Activated naive CD8-positive, alpha-beta T cell (primary cell): ENCODE results near the gene NEK1.
"Not testable (repeated sequence)": the region's sequence is repeated elsewhere in the genome, so short reads cannot be mapped to it uniquely, and the experiment has no call there.

Experiments
- H3K27ac Mint-ChIP-seq: one replicate; pipeline ENCODE4 v1.8.0; 2021; ENCODE audit warnings: mixed read lengths
- H3K27me3 Mint-ChIP-seq: one replicate; pipeline ENCODE4 v1.8.0; 2021; ENCODE audit warnings: mixed read lengths
- H3K36me3 Mint-ChIP-seq: one replicate; pipeline ENCODE4 v1.8.0; 2021; ENCODE audit warnings: mixed read lengths
- H3K4me1 Mint-ChIP-seq: one replicate; pipeline ENCODE4 v1.8.0; 2021; ENCODE audit warnings: low read depth, mixed read lengths
- H3K4me3 Mint-ChIP-seq: one replicate; pipeline ENCODE4 v1.8.0; 2021; ENCODE audit warnings: mild to moderate bottlenecking, mixed read lengths
- H3K9me3 Mint-ChIP-seq: one replicate; pipeline ENCODE4 v1.8.0; 2021; ENCODE audit warnings: low read depth, mixed read lengths

Gene NEK1

GRCh38 chr4:169582706-169583105 is 29.7 kb downstream of the NEK1 start:
- Mint-ChIP-seq H3K27ac (no peak overlapping the region), H3K36me3 (no peaks in the 10 kb centered on the region), H3K27me3 (no peaks in the 10 kb centered on the region), H3K4me3 (no peak overlapping the region), H3K4me1 (no peaks in the 10 kb centered on the region), H3K9me3 (no peaks in the 10 kb centered on the region)

DNA sequence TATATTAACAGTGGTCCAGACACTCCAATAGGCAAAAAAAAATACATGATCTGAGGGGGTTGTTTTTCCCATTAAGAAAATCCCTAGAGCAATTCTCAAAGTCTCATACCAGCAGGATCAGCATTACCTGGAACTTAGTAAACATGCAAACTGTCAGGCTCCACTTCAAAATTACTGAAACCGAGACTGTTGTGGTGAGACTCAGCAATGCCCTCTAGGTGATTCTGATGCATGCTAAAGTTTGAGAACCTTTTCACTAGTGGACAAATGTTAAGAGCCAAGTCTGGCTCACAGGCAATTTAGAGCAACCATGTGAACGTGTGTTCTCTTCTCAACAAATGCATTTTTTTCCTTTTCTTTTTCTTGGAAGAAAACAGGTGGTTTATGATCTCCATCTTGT is 30.2 kb downstream of the NEK1 start:
- no peaks in the 10 kb centered on the region for H3K27me3 Mint-ChIP-seq
- no peaks in the 10 kb centered on the region for H3K4me1 Mint-ChIP-seq
- H3K9me3 Mint-ChIP-seq: no peaks in the 10 kb centered on the region
- no peaks in the 10 kb centered on the region for H3K36me3 Mint-ChIP-seq
- H3K4me3 Mint-ChIP-seq: no peak overlapping the region
- H3K27ac Mint-ChIP-seq: no peak overlapping the region

GRCh38 chr4:169573889-169574288 is 38.5 kb downstream of the NEK1 start:
- Mint-ChIP-seq H3K4me3 (no peak overlapping the region), H3K36me3 (peaks cover 9% of the 10 kb centered on the region), H3K4me1 (peaks cover 2% of the 10 kb centered on the region), H3K9me3 (no peaks in the 10 kb centered on the region), H3K27me3 (no peaks in the 10 kb centered on the region), H3K27ac (no peak overlapping the region)

DNA sequence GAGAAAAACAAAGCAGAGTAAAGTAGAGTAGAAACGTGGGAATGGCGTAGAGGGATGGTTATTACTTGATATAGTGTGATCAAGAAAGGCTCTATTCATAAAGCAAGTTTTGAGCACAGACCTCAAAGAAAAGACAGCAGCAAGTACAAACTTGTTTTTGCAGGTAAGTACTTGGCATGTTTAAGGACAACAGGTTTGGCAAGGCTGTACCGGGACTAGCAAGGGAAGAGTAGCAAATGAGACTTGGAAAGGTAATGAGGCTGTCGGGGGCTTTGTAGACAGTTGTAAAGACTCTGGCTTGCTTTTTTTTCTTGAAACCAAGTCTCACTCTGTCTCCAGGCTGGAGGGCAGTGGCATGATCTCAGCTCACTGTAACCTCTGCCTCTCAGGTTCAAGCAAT is 40.9 kb downstream of the NEK1 start:
- H3K27ac Mint-ChIP-seq: no peak overlapping the region
- H3K27me3 Mint-ChIP-seq: no peaks in the 10 kb centered on the region
- no peak overlapping the region for H3K4me3 Mint-ChIP-seq
- H3K36me3 Mint-ChIP-seq: peaks cover 9% of the 10 kb centered on the region
- H3K9me3 Mint-ChIP-seq: no peaks in the 10 kb centered on the region
- H3K4me1 Mint-ChIP-seq: peaks cover 3% of the 10 kb centered on the region

DNA sequence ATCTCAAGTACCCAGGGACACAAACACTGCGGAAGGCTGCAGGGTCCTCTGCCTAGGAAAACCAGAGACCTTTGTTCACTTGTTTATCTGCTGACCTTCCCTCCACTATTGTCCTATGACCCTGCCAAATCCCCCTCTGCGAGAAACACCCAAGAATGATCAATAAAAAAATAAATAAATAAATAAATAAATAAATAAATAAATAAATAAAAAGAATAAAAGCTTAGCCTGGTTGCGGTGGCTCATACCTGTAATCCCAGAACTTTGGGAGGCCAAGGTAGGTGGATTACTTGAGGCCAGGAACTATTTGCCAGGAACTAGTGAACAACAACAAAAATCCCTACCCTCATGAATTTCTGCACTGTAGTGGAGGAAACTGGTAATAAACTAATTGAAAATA is 41.4 kb downstream of the NEK1 start:
- not testable (repeated sequence) for H3K36me3 Mint-ChIP-seq, H3K27ac Mint-ChIP-seq, H3K27me3 Mint-ChIP-seq, H3K9me3 Mint-ChIP-seq, H3K4me1 Mint-ChIP-seq, H3K4me3 Mint-ChIP-seq

- not testable (repeated sequence) for H3K27ac Mint-ChIP-seq, H3K36me3 Mint-ChIP-seq, H3K27me3 Mint-ChIP-seq, H3K9me3 Mint-ChIP-seq, H3K4me1 Mint-ChIP-seq, H3K4me3 Mint-ChIP-seq
Observed at GRCh38 chr4:169570266-169570665, 42.1 kb downstream of the NEK1 start.

DNA sequence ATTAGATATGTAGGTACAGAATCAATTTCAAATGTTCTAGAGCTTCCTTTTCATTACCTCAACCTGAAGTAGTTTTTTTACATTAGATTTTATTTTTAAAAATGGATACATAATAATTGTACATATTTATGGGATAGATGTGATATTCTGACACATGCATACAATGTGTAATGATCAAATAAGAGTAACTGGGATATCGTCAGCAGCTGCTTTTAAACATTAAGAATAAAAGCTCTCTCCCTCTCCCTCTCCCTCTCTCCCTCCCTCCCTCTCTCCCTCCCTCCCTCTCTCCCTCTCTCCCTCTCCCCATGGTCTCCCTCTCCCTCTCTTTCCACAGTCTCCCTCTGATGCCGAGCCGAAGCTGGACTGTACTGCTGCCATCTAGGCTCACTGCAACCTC is 43.2 kb downstream of the NEK1 start:
- not testable (repeated sequence) for H3K36me3 Mint-ChIP-seq, H3K9me3 Mint-ChIP-seq, H3K27me3 Mint-ChIP-seq, H3K4me3 Mint-ChIP-seq, H3K4me1 Mint-ChIP-seq, H3K27ac Mint-ChIP-seq

DNA sequence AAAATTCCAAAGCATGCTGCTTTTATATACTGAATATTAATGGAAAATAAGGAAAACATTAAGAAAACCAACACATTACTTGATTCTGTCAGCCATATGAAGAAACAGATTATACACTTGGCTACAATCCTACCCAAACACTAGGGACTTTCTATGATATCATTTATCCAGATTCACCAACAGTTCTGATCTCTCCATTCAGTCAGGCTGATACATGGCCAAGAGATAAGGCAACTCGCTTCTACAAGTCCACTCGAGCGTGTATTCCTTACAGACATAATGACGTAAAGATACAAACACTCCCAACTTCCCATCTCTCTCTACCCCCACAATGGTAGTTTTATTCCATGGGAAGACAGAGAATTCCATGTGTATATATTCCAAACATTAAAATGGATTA is 44.5 kb downstream of the NEK1 start:
- peaks cover 3% of the 10 kb centered on the region for H3K36me3 Mint-ChIP-seq
- no peaks in the 10 kb centered on the region for H3K27me3 Mint-ChIP-seq
- peaks cover 4% of the 10 kb centered on the region for H3K4me1 Mint-ChIP-seq
- H3K27ac Mint-ChIP-seq: no peak overlapping the region
- no peaks in the 10 kb centered on the region for H3K9me3 Mint-ChIP-seq
- H3K4me3 Mint-ChIP-seq: no peak overlapping the region

DNA sequence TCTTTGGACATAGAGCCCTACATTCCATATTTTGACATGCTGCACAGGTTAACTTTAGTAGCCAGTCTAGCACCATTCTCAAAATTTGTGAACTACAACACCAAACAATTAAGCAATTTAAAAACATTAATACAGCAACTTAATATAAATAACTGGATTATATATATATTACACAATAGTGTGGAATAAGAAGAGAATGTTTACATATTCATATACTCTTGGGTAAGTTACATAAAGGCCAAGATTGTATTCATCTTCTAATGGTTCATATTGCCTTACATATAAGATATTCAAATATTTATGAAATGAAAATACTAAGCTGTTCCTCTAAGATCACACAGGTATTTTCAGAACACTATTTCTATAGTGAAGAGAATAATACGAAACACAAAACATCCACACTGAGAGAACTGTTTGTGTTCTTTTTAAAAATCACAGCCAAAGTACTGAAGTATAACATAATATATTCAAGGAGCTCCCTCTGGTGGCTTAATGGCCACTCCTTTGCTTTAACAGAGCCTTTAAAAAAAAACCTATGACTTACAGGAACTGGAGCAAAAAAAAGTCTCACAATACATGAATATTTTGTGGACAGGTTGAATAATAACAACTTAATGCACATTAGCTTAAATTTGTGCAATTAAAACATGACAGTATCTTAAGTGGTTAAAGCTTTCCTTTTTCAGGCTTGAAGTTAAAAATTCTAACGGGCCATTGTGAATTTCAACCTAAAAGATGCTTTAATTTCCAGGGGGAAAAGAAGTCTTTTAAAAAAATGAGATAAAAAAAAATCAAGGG is 46.2 kb downstream of the NEK1 start:
- peak overlapping the region; percentile 90 for H3K27ac Mint-ChIP-seq
- no peaks in the 10 kb centered on the region for H3K9me3 Mint-ChIP-seq
- peaks cover 4% of the 10 kb centered on the region for H3K4me1 Mint-ChIP-seq
- H3K4me3 Mint-ChIP-seq: no peak overlapping the region
- peaks cover under 1% of the 10 kb centered on the region for H3K36me3 Mint-ChIP-seq
- no peaks in the 10 kb centered on the region for H3K27me3 Mint-ChIP-seq

DNA sequence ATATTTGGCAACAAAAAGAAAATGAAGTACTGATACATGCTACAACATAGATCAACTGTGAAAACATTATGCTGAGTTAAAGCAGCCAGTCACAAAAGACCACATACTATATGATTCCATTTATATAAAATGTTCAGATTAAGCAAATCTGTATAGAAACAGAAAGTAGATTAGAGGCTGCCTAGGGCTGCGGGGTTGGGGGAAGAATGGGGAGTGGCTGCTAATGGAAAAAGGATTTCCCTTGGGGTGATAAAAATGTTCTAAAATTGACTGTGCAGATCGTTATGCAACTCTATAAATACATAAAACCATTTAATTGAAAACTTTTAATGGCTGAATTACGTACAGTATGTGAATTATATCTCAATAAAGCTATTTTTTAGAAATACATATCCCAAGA is 46.8 kb downstream of the NEK1 start:
- no peak overlapping the region for H3K4me3 Mint-ChIP-seq
- peaks cover 4% of the 10 kb centered on the region for H3K4me1 Mint-ChIP-seq
- no peaks in the 10 kb centered on the region for H3K27me3 Mint-ChIP-seq
- no peaks in the 10 kb centered on the region for H3K36me3 Mint-ChIP-seq
- no peak overlapping the region for H3K27ac Mint-ChIP-seq
- no peaks in the 10 kb centered on the region for H3K9me3 Mint-ChIP-seq

- H3K36me3 Mint-ChIP-seq: peaks cover 41% of the 10 kb centered on the region
- no peaks in the 10 kb centered on the region for H3K4me1 Mint-ChIP-seq
- H3K9me3 Mint-ChIP-seq: peaks cover 16% of the 10 kb centered on the region
- H3K27me3 Mint-ChIP-seq: no peaks in the 10 kb centered on the region
- no peak overlapping the region for H3K27ac Mint-ChIP-seq
- H3K4me3 Mint-ChIP-seq: no peak overlapping the region
Observed at GRCh38 chr4:169557061-169557636, 55.2 kb downstream of the NEK1 start.

DNA sequence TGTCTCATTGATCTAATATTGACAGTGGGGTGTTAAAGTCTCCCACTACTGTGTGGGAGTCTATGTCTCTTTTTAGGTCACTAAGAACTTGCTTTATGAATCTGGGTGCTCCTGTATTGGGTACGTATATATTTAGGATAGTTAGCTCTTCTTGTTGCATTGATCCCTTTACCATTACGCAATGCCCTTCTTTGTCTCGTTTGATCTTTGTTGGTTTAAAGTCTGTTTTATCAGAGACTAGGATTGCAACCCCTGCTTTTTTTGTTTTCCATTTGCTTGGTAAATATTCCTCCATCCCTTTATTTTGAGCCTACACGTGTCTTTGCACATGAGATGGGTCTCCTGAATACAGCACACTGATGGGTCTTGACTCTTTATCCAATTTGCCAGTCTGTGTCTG is 65.8 kb downstream of the NEK1 start:
- Mint-ChIP-seq H3K9me3 (peaks cover 16% of the 10 kb centered on the region), H3K36me3 (peaks cover 28% of the 10 kb centered on the region)
- H3K27me3 Mint-ChIP-seq, H3K27ac Mint-ChIP-seq, H3K4me1 Mint-ChIP-seq, H3K4me3 Mint-ChIP-seq: not testable (repeated sequence)

DNA sequence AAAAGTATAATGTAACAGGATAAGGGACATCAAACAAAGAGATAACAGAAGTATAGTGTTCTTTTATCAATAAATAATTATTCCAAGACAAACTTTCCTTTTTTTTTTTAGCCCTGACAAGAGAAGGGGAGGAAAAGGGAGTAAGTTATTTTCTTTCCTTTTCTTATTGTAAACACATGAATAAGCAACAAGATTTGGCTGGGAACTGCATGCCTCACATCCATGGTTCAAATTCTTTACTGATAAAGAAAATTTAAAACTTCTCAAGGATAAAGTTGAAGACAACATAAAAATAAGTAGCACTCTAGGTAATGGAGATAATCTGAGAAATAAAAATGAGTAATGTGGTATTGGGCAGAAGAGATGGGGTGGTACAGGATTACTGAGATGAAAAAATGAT is 71.6 kb downstream of the NEK1 start:
- no peak overlapping the region for H3K4me3 Mint-ChIP-seq
- H3K36me3 Mint-ChIP-seq: peaks cover 18% of the 10 kb centered on the region
- H3K4me1 Mint-ChIP-seq: no peaks in the 10 kb centered on the region
- no peaks in the 10 kb centered on the region for H3K27me3 Mint-ChIP-seq
- H3K9me3 Mint-ChIP-seq: peaks cover 16% of the 10 kb centered on the region
- H3K27ac Mint-ChIP-seq: no peak overlapping the region

DNA sequence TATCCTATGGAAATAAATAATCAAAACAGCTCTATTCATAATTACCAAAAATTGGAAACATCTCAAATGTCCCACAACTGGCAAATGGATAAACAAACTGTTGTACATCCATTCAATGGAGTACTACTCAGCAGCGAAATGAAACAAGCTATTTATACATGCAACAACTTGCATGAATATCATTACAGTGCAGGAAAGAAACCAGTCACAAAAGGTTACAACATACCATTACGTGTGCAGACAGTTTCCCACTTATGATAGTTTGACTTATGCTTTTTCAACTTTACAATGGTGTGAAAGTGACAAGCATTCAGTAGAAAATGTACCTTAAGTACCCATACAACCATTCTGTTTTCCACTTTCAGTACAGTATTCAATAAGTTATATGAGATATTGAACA is 82.3 kb downstream of the NEK1 start:
- Mint-ChIP-seq H3K27me3 (no peaks in the 10 kb centered on the region), H3K4me3 (no peak overlapping the region), H3K27ac (no peak overlapping the region), H3K9me3 (no peaks in the 10 kb centered on the region), H3K4me1 (no peaks in the 10 kb centered on the region), H3K36me3 (peaks cover 47% of the 10 kb centered on the region)

DNA sequence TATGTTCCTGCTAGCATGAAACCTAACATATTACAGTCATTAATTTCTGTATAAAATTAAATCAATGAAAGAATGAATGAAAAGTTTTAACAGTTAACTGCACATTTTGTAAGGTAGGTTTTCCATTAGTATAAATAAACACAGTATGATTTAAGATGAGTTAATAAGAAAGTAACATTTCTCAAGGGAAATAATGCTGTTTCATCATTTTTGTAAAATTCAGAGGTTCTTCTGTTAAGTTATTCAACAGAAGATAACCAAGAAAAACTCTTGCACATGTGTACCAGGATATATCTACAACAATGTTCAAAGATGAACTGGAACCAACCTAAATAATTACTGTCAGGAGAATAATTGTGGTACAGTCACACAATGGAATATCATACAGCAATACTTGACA is 88.6 kb downstream of the NEK1 start:
- Mint-ChIP-seq H3K27me3 (no peaks in the 10 kb centered on the region), H3K4me1 (no peaks in the 10 kb centered on the region), H3K36me3 (peaks cover 31% of the 10 kb centered on the region), H3K9me3 (no peaks in the 10 kb centered on the region), H3K4me3 (no peak overlapping the region), H3K27ac (no peak overlapping the region)

GRCh38 chr4:169510617-169511016 is 101.8 kb downstream of the NEK1 start:
- Mint-ChIP-seq H3K4me3 (no peak overlapping the region), H3K4me1 (no peaks in the 10 kb centered on the region), H3K9me3 (no peaks in the 10 kb centered on the region), H3K27me3 (no peaks in the 10 kb centered on the region), H3K36me3 (peaks cover 16% of the 10 kb centered on the region), H3K27ac (no peak overlapping the region)
